Gastrocnemius medialis (tissue), 4 donors: ENCODE measurements around the gene IGFN1.

Experiments used
- POLR2A ChIP-seq, 2 donors: fragments of 450-650 bp; IDR thresholded peaks; one replicate each; pipeline ENCODE4 v1.6.1; 2017; ENCODE audit warnings: antibody characterized with exemption in 2 of 2, mild to moderate bottlenecking in 2 of 2, moderate library complexity in 2 of 2
- TF ChIP-seq, protein P1 (sequence below), 5 experiments: fragments of 450-650 bp in 3 of 5; fragments of 200-600 bp in 2 of 5; sonication (generic) in 2 of 5; IDR thresholded peaks in 4 of 5; conservative IDR thresholded peaks in 1 of 5; 1 replicate in 4 of 5; 2 replicates in 1 of 5; pipeline ENCODE4 v1.5.1; 2016 to 2019; ENCODE audit warnings: antibody characterized with exemption in 5 of 5, mild to moderate bottlenecking in 3 of 5, moderate library complexity in 3 of 5

DNA sequence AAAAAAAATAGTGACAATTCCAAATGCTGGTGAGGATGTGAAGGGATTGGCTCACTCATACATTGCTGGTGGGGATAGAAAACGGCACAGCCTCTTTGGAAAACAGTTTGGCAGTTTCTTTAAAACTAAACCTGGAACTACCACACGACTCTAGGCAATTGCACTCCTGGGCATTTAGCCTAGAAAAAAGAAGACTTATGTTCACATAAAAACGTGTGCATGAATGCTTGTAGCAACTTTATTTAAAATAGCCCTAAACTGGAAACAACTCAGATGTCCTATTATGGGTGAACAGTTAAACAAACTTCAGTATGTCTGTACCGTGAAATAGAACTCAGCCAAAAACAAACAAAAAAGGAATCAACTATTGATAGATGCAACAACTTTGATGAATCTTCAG is 26.9 kb upstream of the IGFN1 start:
- TF ChIP-seq, protein P1, sequence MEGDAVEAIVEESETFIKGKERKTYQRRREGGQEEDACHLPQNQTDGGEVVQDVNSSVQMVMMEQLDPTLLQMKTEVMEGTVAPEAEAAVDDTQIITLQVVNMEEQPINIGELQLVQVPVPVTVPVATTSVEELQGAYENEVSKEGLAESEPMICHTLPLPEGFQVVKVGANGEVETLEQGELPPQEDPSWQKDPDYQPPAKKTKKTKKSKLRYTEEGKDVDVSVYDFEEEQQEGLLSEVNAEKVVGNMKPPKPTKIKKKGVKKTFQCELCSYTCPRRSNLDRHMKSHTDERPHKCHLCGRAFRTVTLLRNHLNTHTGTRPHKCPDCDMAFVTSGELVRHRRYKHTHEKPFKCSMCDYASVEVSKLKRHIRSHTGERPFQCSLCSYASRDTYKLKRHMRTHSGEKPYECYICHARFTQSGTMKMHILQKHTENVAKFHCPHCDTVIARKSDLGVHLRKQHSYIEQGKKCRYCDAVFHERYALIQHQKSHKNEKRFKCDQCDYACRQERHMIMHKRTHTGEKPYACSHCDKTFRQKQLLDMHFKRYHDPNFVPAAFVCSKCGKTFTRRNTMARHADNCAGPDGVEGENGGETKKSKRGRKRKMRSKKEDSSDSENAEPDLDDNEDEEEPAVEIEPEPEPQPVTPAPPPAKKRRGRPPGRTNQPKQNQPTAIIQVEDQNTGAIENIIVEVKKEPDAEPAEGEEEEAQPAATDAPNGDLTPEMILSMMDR (IDR thresholded peaks at IDR 0.05 in 4 of 5, conservative IDR thresholded peaks at IDR 0.05 in 1 of 5), result no peak
- TF ChIP-seq POLR2A (IDR thresholded peaks at IDR 0.05), result no peak
